GM18909 (cell line): ENCODE data around the gene BLOC1S5.

ENCODE experiments used
- ATAC-seq: cut with Tn5 transposase; IDR thresholded peaks from one replicate; pipeline ENCODE4 v1.9.1; 2021; ENCODE audit warnings: mild to moderate bottlenecking; ENCODE audit not compliant: unreplicated experiment, poor library complexity

The BLOC1S5 gene

GRCh38 chr6:8082954-8083858 lies 19.0 kb upstream of the BLOC1S5 start:
- ATAC-seq, result no peak

- ATAC-seq, result no peak
These were observed 18.4 kb upstream of the BLOC1S5 start for GRCh38 chr6:8082572-8082953.

- no peak for ATAC-seq
These were observed 16.4 kb upstream of the BLOC1S5 start for GRCh38 chr6:8080362-8081151.

GRCh38 chr6:8079126-8079525 lies 14.9 kb upstream of the BLOC1S5 start:
- ATAC-seq, result no peak

GRCh38 chr6:8077991-8078390 lies 13.8 kb upstream of the BLOC1S5 start:
- no peak for ATAC-seq

- no peak for ATAC-seq
These were observed 11.5 kb upstream of the BLOC1S5 start for GRCh38 chr6:8075704-8076103.

- ATAC-seq, result no peak
These were observed 11.0 kb upstream of the BLOC1S5 start for GRCh38 chr6:8075185-8075584.

GRCh38 chr6:8074213-8074612 lies 10.0 kb upstream of the BLOC1S5 start:
- no peak for ATAC-seq

- no peak for ATAC-seq
These were observed 9.6 kb upstream of the BLOC1S5 start for GRCh38 chr6:8073758-8074157.

- no peak for ATAC-seq
These were observed 6.5 kb upstream of the BLOC1S5 start for GRCh38 chr6:8070718-8071117.

GRCh38 chr6:8069631-8070284 lies 5.6 kb upstream of the BLOC1S5 start:
- ATAC-seq, result no peak

- ATAC-seq, result no peak
These were observed 5.0 kb upstream of the BLOC1S5 start for GRCh38 chr6:8069151-8069550.

GRCh38 chr6:8066108-8066507 lies 1.9 kb upstream of the BLOC1S5 start:
- no peak for ATAC-seq

GRCh38 chr6:8065519-8065911 lies 1.3 kb upstream of the BLOC1S5 start:
- peak; percentile 43 for ATAC-seq

- no peak for ATAC-seq
These were observed 689 bp upstream of the BLOC1S5 start for GRCh38 chr6:8064638-8065518.

GRCh38 chr6:8061736-8062135 lies 2.5 kb downstream of the BLOC1S5 start:
- no peak for ATAC-seq

GRCh38 chr6:8060346-8060745 lies 3.8 kb downstream of the BLOC1S5 start:
- ATAC-seq, result no peak

- ATAC-seq, result no peak
These were observed 5.1 kb downstream of the BLOC1S5 start for GRCh38 chr6:8059129-8059528.

- no peak for ATAC-seq
These were observed 6.4 kb downstream of the BLOC1S5 start for GRCh38 chr6:8057793-8058192.

GRCh38 chr6:8057263-8057662 lies 6.9 kb downstream of the BLOC1S5 start:
- ATAC-seq, result no peak
